Neural cell (in vitro differentiated cells): Measurements from ENCODE around the gene RGS6. TPM values are rescaled to one million over a fixed set of nuclear protein-coding genes. Genes with fewer than 3 reads are reported as not detected.

Experiments used
- H2AFZ ChIP-seq: fragments of 200-600, 300-800 bp; sonication (generic), shearing (Covaris generic); 2 replicates; pipeline ENCODE4 v1.6.0; 2014; ENCODE audit warnings: low read depth, mild to moderate bottlenecking, antibody characterized with exemption, low read length, moderate library complexity
- H3F3A ChIP-seq: fragments of 200-600 bp; shearing (Covaris generic); 2 replicates; pipeline ENCODE4 v1.6.1; 2016; ENCODE audit warnings: mild to moderate bottlenecking, moderate library complexity, mixed read lengths, antibody characterized with exemption, low read length; ENCODE audit not compliant: insufficient read depth, poor library complexity, severe bottlenecking
- H3K27ac ChIP-seq: fragments of 200-600, 300-800 bp; sonication (generic), shearing (Covaris generic); 2 replicates; pipeline ENCODE4 v1.5.1; 2014; ENCODE audit warnings: mild to moderate bottlenecking, low read length, moderate library complexity
- H3K27me3 ChIP-seq: fragments of 300-800, 200-600 bp; sonication (generic), shearing (Covaris generic); 2 replicates; pipeline ENCODE4 v1.6.0; 2014; ENCODE audit warnings: mild to moderate bottlenecking, low read depth, low read length, moderate library complexity; ENCODE audit not compliant: insufficient read depth
- H3K36me3 ChIP-seq: fragments of 300-800, 200-600 bp; sonication (generic), shearing (Covaris generic); 2 replicates; pipeline ENCODE4 v1.5.1; 2014; ENCODE audit warnings: mild to moderate bottlenecking, antibody characterized with exemption, low read length, moderate library complexity; ENCODE audit not compliant: insufficient read depth
- H3K4me2 ChIP-seq: fragments of 300-800, 200-600 bp; sonication (generic), shearing (Covaris generic); 2 replicates; pipeline ENCODE4 v1.6.0; 2014; ENCODE audit warnings: mild to moderate bottlenecking, low read length
- H3K4me3 ChIP-seq: fragments of 300-800, 200-600 bp; sonication (generic), shearing (Covaris generic); 2 replicates; pipeline ENCODE4 v1.5.1; 2014; ENCODE audit warnings: mild to moderate bottlenecking, low read length, moderate library complexity
- H3K79me2 ChIP-seq: fragments of 200-600 bp; shearing (Covaris generic); replicated peaks from 2 replicates; pipeline ENCODE4 v1.6.0; 2014; ENCODE audit warnings: mild to moderate bottlenecking, low read length, moderate library complexity; ENCODE audit not compliant: insufficient read depth
- H3K9ac ChIP-seq: fragments of 300-800, 200-600 bp; sonication (generic), shearing (Covaris generic); 2 replicates; pipeline ENCODE4 v1.6.1; 2016; ENCODE audit warnings: mild to moderate bottlenecking, low read length, mixed read lengths
- H3K9me2 ChIP-seq: fragments of 200-600 bp; shearing (Covaris generic); 2 replicates; pipeline ENCODE4 v1.6.1; 2016; ENCODE audit warnings: mild to moderate bottlenecking, low read length, mixed read lengths; ENCODE audit not compliant: insufficient read depth
- H3K9me3 ChIP-seq: fragments of 200-600, 300-800 bp; sonication (generic), shearing (Covaris generic); 2 replicates; pipeline ENCODE4 v1.6.1; 2016; ENCODE audit warnings: mild to moderate bottlenecking, mixed run types, low read length, moderate library complexity, mixed read lengths
- H4K20me1 ChIP-seq: fragments of 200-600 bp; shearing (Covaris generic); 2 replicates; pipeline ENCODE4 v1.6.1; 2016; ENCODE audit warnings: mild to moderate bottlenecking, mixed run types; ENCODE audit not compliant: insufficient read depth
- CTCF ChIP-seq: fragments of 450-650 bp; IDR thresholded peaks from 2 replicates; pipeline ENCODE4 v1.5.1; 2014; ENCODE audit warnings: antibody characterized with exemption, mild to moderate bottlenecking, moderate library complexity; ENCODE audit not compliant: poor library complexity, severe bottlenecking
- EP300 ChIP-seq: fragments of 450-650 bp; conservative IDR thresholded peaks from 2 replicates; pipeline ENCODE4 v1.6.1; 2014; ENCODE audit warnings: antibody characterized with exemption, mild to moderate bottlenecking, moderate library complexity; ENCODE audit not compliant: poor library complexity, severe bottlenecking
- EZH2 ChIP-seq: fragments of 200-600, 300-800 bp; shearing (Covaris generic), sonication (generic); IDR thresholded peaks from 2 replicates; pipeline ENCODE4 v1.6.1; 2014; ENCODE audit warnings: antibody characterized with exemption, low read length, borderline replicate concordance, mild to moderate bottlenecking; ENCODE audit not compliant: insufficient read depth, poor library complexity, severe bottlenecking
- MXI1 ChIP-seq: fragments of 450-650 bp; conservative IDR thresholded peaks from 2 replicates; pipeline ENCODE4 v1.6.1; 2014; ENCODE audit warnings: antibody characterized with exemption, mild to moderate bottlenecking; ENCODE audit not compliant: poor library complexity, severe bottlenecking
- POLR2AphosphoS5 ChIP-seq: IDR thresholded peaks from 2 replicates; pipeline ENCODE4 v1.6.1; 2012
- RAD21 ChIP-seq: fragments of 450-650 bp; conservative IDR thresholded peaks from 2 replicates; pipeline ENCODE4 v1.6.1; 2014; ENCODE audit warnings: antibody characterized with exemption, mild to moderate bottlenecking, moderate library complexity
- REST ChIP-seq: IDR thresholded peaks from 2 replicates; pipeline ENCODE4 v1.6.1; 2012; ENCODE audit warnings: borderline replicate concordance
- SMC3 ChIP-seq: fragments of 450-650 bp; conservative IDR thresholded peaks from 2 replicates; pipeline ENCODE4 v1.6.1; 2014; ENCODE audit warnings: antibody characterized with exemption, mild to moderate bottlenecking, moderate library complexity; ENCODE audit not compliant: poor library complexity
- TAF1 ChIP-seq: IDR thresholded peaks from 2 replicates; pipeline ENCODE4 v1.6.1; 2012; ENCODE audit warnings: low read depth
- polyA plus RNA-seq: library from polyadenylated mRNA; depleted of rRNA; stranded (reverse); fragments of >200 nt; gene quantifications from 2 replicates; pipeline ENCODE4 v1.2.3, GENCODE V29; 2014

RGS6 gene
- polyA plus RNA-seq, 1 donor from 2014 or later = 7.3 TPM

GRCh38 chr14:72104011-72104613, 171.9 kb downstream of the RGS6 start:
- no peak overlapping the region for H3K4me3 ChIP-seq
- no peaks in the 10 kb centered on the region for H3K9me3 ChIP-seq
- H3K4me2 ChIP-seq = no peak overlapping the region
- H3K79me2 ChIP-seq = no peaks in the 10 kb centered on the region
- no peaks in the 10 kb centered on the region for H3K9me2 ChIP-seq
- no peaks in the 10 kb centered on the region for H4K20me1 ChIP-seq
- no peak overlapping the region for H3K27ac ChIP-seq
- H3K36me3 ChIP-seq = no peaks in the 10 kb centered on the region
- no peak overlapping the region for H2AFZ ChIP-seq
- no peaks in the 10 kb centered on the region for H3K27me3 ChIP-seq
- TF ChIP-seq REST (no peak), EZH2 (no peak), TAF1 (no peak), SMC3 (no peak), MXI1 (no peak), RAD21 (no peak), POLR2AphosphoS5 (no peak), CTCF (no peak), EP300 (no peak)
- H3F3A ChIP-seq = no peaks in the 10 kb centered on the region
- no peak overlapping the region for H3K9ac ChIP-seq

- Histone ChIP-seq H3K4me3 (no peak overlapping the region), H3K36me3 (no peaks in the 10 kb centered on the region), H3K79me2 (no peaks in the 10 kb centered on the region), H3K9ac (no peak overlapping the region), H3K27me3 (no peaks in the 10 kb centered on the region), H2AFZ (no peak overlapping the region), H3F3A (no peaks in the 10 kb centered on the region), H3K9me3 (no peaks in the 10 kb centered on the region), H3K4me2 (no peak overlapping the region), H4K20me1 (no peaks in the 10 kb centered on the region), H3K27ac (no peak overlapping the region), H3K9me2 (no peaks in the 10 kb centered on the region)
- TF ChIP-seq SMC3 (no peak), EP300 (no peak), POLR2AphosphoS5 (no peak), TAF1 (no peak), RAD21 (no peak), MXI1 (no peak), CTCF (no peak), EZH2 (no peak), REST (no peak)
Measured at GRCh38 chr14:72111911-72112310, 179.7 kb downstream of the RGS6 start.
